ENCODE data around the gene CDK9.

- TF ChIP-seq CTCF (conservative IDR thresholded peaks at IDR 0.05; ENCODE audit: low read depth, low read length) (no peak), EZH2 (IDR thresholded peaks at IDR 0.05; ENCODE audit: low read length, unreplicated experiment) (no peak), EZH2phosphoT487 (IDR thresholded peaks at IDR 0.05; ENCODE audit: borderline replicate concordance, low read length) (no peak)
Observed at GRCh38 chr9:127739614-127740330, 46.1 kb upstream of the CDK9 start.

All from PC-3 (cell line).